ENCODE results near the gene COL8A2.

Gene COL8A2

DNA sequence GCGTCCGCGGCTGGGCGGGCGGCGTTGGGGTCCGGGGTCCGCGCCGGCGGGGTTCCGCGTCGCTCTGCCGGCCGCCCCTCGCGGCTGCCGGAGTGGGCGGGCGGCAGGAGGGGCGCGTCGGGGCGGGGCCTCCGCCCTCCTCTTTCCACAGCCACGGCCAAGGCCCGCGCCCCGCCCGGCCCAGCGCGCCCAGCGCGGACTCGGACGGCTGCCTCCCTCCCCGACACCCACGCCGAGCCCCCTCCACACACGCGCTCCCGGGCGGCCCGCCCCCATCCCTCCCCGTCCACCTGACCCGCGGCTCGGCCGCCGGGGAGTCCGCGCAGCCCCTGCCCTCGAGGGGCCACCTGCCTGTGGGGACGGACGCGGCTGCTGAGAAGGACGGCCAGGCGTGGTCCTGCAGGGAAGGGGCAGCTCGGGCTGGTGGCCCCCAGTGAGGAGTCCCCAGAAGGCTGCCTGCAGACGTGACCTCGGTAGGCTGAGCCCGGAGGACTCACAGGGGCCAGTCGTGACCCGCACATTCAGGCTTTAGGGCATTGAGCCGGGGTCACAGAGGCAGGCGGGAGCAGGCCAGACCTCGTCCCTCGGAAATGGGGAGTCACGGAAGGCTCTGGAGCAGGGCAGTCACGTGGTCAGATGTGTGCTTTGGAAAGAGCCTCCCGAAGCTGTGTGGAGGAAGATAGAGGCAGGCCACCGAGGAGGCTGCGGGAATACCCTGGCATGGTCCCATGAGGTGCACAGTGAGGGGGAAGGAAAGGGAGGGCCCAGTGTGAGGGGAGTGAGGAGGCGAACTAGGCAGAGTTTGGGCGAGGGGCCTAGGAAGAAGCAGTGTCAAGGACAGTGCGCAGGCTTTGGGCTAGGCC lies at the start of gene COL8A2:
Gene COL8A2 (minus strand): TSS at position 94 of the 863 bp plus-strand sequence. CDS start 24,980 bp downstream, outside the sequence.
- ATAC-seq (no peak), DNase-seq (ENCODE audit: low spot score in 2 of 2) (no peak)
- H3K9me3 Mint-ChIP-seq, result no peaks in the 10 kb centered on the region
- H3K36me3 Mint-ChIP-seq, result no peaks in the 10 kb centered on the region
- peak within 1 kb of the TSS; percentile 53 for H3K4me3 Mint-ChIP-seq
- H3K27ac Mint-ChIP-seq, result peak within 1 kb of the TSS; percentile 74
- H3K4me1 Mint-ChIP-seq, result peaks cover 39% of the 10 kb centered on the region

GRCh38 chr1:36174713-36175112 lies 49.7 kb upstream of the COL8A2 start:
- ATAC-seq (no peak), DNase-seq (ENCODE audit: low spot score in 2 of 2) (no peak)
- Mint-ChIP-seq H3K4me3 (no peak overlapping the region), H3K4me1 (peaks cover 8% of the 10 kb centered on the region), H3K27ac (peak overlapping the region; percentile 81), H3K9me3 (no peaks in the 10 kb centered on the region), H3K36me3 (peaks cover 95% of the 10 kb centered on the region)

DNA sequence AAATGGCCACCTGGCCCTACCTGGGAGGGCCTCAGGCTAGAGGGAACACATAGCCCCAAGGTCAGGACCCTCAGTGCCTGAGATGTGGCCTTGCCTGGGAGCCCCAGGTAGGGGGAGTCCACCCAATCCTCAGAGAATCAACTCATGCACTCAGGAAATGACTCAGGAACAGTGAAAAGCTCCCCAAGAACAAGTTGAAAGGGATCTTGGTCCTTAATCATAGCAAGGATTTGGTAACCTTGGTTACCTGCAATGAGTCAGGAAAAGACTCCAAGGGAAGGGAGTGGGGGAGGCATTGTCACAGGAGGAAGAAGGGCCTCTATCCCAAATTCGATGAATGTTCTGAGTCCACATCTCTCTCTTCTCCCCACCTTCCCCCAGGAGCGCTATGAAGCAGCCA lies 48.0 kb upstream of the COL8A2 start:
- Mint-ChIP-seq H3K27ac (peak overlapping the region; percentile 65), H3K9me3 (no peaks in the 10 kb centered on the region)

GRCh38 chr1:36172017-36172747 lies 47.2 kb upstream of the COL8A2 start:
- H3K9me3 Mint-ChIP-seq, result no peaks in the 10 kb centered on the region
- H3K4me3 Mint-ChIP-seq, result no peak overlapping the region
- H3K27ac Mint-ChIP-seq, result peak overlapping the region; percentile 65
- H3K4me1 Mint-ChIP-seq, result peaks cover 16% of the 10 kb centered on the region
- DNase-seq (ENCODE audit: low spot score in 2 of 2), result no peak
- no peak for ATAC-seq
- peaks cover 88% of the 10 kb centered on the region for H3K36me3 Mint-ChIP-seq

More for the DNA sequence above, 48.0 kb upstream of the COL8A2 start:
- peaks cover 15% of the 10 kb centered on the region for H3K4me1 Mint-ChIP-seq
- H3K4me3 Mint-ChIP-seq, result no peak overlapping the region
- ATAC-seq, result no peak
- H3K36me3 Mint-ChIP-seq, result peaks cover 94% of the 10 kb centered on the region
- DNase-seq (ENCODE audit: low spot score in 2 of 2), result no peak

- ATAC-seq (no peak), DNase-seq (ENCODE audit: low spot score in 2 of 2) (no peak)
- Mint-ChIP-seq H3K4me1 (peaks cover 30% of the 10 kb centered on the region), H3K36me3 (peaks cover 91% of the 10 kb centered on the region), H3K27ac (peak overlapping the region; percentile 86), H3K4me3 (no peak overlapping the region), H3K9me3 (no peaks in the 10 kb centered on the region)
Measured at GRCh38 chr1:36170643-36171412, 45.8 kb upstream of the COL8A2 start.

DNA sequence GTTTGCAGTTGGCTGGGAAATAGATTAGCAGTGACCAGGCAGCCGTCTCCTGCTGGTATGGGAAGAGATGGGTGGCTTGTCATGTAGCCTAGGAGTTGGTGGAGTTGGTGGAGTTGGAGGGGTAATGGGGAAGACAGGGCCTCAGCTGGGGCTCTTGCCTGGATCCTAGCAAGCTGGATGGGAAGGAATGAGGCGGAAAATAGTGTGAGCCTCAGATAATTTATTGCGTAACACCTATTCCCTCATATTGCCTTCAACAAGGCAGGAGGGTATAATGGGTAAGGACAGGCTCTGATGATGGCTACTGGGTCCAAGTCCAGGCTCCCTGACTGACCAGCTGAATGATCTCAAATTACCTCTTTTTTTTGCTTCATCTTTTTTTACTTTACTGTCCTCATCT lies 43.5 kb upstream of the COL8A2 start:
- Mint-ChIP-seq H3K9me3 (no peaks in the 10 kb centered on the region), H3K36me3 (peaks cover 87% of the 10 kb centered on the region), H3K27ac (peak overlapping the region; percentile 17), H3K4me1 (peaks cover 40% of the 10 kb centered on the region), H3K4me3 (no peak overlapping the region)
- no peak for ATAC-seq
- no peak for DNase-seq (ENCODE audit: low spot score in 2 of 2)

DNA sequence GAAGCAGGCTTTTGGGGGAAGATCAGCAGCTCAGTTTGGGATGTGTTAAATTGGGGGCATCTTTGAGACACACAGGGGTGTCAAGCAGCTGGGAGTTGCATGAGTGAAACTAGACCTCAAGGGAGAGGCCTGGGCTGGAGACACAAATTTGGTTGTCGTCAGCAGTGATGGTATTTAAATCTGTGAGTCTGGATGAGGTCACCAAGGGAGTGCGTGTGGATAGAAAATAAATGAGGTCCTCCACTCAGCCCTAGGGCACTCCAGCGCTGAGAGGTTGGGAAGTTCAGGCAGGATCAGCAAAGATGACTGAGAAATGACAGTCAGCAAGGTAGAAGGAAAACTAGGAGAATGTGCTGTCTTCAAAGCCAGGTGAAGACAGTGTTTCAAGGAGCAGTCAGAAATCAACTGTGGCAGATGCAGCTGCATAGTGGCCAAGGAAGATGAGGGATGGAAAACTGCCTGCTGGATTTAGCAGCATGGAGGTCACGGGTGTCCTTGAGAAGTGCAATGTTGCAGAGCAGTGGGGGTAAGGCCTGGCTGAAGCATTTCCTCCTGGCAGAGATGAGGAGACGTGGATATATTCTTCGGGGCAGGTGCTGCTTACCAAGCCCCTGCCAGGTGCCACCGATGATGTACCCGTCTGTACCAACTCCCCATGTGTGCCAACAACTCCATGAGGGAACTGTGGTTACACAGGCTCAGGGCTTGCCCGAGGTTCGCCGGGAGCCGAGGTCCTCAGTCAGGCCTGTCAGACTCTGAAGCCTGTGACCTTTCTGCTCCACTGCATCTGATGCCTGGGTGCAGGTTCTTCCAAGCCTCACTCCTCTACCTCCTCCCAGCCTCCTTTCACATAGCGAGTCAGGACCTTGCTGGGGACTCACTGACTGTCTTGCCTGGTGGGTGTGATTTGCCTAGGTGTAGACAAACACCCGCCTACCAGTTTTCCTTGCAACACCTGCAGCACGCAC lies 42.2 kb upstream of the COL8A2 start:
- Mint-ChIP-seq H3K9me3 (no peaks in the 10 kb centered on the region), H3K4me1 (peaks cover 48% of the 10 kb centered on the region), H3K27ac (peak overlapping the region; percentile 77), H3K4me3 (no peak overlapping the region), H3K36me3 (peaks cover 76% of the 10 kb centered on the region)
- ATAC-seq (no peak), DNase-seq (ENCODE audit: low spot score in 2 of 2) (no peak)

DNA sequence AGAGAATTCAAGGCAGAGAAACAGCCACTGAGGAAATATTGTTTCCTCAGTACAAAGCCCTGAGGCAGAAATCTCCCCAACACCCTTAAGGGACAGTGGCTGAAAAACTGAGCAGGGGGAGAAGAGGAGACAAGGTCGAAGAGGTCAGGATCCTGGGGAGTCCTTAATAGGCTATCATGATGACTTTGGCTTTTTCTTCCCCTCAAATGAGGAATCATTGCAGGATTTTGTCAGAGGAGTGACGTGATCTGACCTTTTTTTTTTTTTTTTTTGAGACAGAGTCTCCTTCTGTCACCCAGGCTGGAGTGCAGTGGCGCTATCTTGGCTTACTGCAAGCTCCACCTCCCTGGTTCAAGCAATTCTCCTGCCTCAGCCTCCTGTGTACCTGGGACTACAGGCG lies 41.1 kb upstream of the COL8A2 start:
- no peak overlapping the region for H3K4me3 Mint-ChIP-seq
- peaks cover 59% of the 10 kb centered on the region for H3K4me1 Mint-ChIP-seq
- ATAC-seq (no peak), DNase-seq (ENCODE audit: low spot score in 2 of 2) (no peak)
- peak overlapping the region; percentile 77 for H3K27ac Mint-ChIP-seq
- peaks cover 69% of the 10 kb centered on the region for H3K36me3 Mint-ChIP-seq
- H3K9me3 Mint-ChIP-seq, result no peaks in the 10 kb centered on the region

GRCh38 chr1:36165145-36165544 lies 40.1 kb upstream of the COL8A2 start:
- H3K4me1 Mint-ChIP-seq, result peaks cover 60% of the 10 kb centered on the region
- DNase-seq (ENCODE audit: low spot score in 2 of 2), result no peak
- H3K27ac Mint-ChIP-seq, result peak overlapping the region; percentile 61
- peaks cover 59% of the 10 kb centered on the region for H3K36me3 Mint-ChIP-seq
- ATAC-seq, result no peak
- no peak overlapping the region for H3K4me3 Mint-ChIP-seq
- H3K9me3 Mint-ChIP-seq, result no peaks in the 10 kb centered on the region

GRCh38 chr1:36164361-36164760 lies 39.3 kb upstream of the COL8A2 start:
- Mint-ChIP-seq H3K36me3 (peaks cover 59% of the 10 kb centered on the region), H3K4me3 (no peak overlapping the region), H3K27ac (peak overlapping the region; percentile 61), H3K4me1 (peaks cover 66% of the 10 kb centered on the region), H3K9me3 (no peaks in the 10 kb centered on the region)
- ATAC-seq, result no peak
- no peak for DNase-seq (ENCODE audit: low spot score in 2 of 2)

- DNase-seq (ENCODE audit: low spot score in 2 of 2), result no peak
- no peak for ATAC-seq
- H3K27ac Mint-ChIP-seq, result peak overlapping the region; percentile 98
Measured at GRCh38 chr1:36163426-36163825, 38.4 kb upstream of the COL8A2 start.

DNA sequence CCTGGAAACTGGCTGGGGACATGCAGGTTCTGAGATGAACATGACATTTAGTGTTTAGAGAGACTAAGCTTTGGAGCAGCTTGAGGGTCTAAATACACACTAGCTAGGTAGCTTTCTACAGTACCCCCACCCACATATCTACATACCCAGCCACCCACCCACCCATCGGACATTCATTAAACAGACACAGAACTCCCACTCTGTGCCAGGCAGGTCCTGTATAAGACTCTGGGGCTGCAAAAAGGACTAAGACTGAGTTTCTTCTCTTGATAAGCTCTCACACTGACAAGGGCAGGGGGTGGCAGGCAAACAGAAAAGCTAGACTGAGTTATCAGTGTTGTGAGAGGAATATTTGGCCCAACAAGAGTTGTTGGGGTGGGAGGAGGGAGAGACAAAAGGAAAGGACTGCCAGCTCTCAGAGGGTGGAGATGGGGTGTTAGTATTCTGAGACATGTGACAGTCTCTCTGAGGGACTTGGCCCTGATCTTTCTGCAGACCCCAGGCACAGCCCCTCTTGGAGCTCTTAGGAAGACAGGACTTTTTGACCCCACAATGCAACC lies 37.7 kb upstream of the COL8A2 start:
- DNase-seq (ENCODE audit: low spot score in 2 of 2), result no peak
- Mint-ChIP-seq H3K36me3 (peaks cover 58% of the 10 kb centered on the region), H3K4me3 (peak overlapping the region; percentile 88), H3K4me1 (peaks cover 72% of the 10 kb centered on the region), H3K27ac (peak overlapping the region; percentile 98), H3K9me3 (no peaks in the 10 kb centered on the region)
- no peak for ATAC-seq

More at GRCh38 chr1:36163426-36163825, 38.4 kb upstream of the COL8A2 start:
- Mint-ChIP-seq H3K9me3 (no peaks in the 10 kb centered on the region), H3K4me3 (no peak overlapping the region), H3K36me3 (peaks cover 54% of the 10 kb centered on the region), H3K4me1 (peaks cover 69% of the 10 kb centered on the region)

DNA sequence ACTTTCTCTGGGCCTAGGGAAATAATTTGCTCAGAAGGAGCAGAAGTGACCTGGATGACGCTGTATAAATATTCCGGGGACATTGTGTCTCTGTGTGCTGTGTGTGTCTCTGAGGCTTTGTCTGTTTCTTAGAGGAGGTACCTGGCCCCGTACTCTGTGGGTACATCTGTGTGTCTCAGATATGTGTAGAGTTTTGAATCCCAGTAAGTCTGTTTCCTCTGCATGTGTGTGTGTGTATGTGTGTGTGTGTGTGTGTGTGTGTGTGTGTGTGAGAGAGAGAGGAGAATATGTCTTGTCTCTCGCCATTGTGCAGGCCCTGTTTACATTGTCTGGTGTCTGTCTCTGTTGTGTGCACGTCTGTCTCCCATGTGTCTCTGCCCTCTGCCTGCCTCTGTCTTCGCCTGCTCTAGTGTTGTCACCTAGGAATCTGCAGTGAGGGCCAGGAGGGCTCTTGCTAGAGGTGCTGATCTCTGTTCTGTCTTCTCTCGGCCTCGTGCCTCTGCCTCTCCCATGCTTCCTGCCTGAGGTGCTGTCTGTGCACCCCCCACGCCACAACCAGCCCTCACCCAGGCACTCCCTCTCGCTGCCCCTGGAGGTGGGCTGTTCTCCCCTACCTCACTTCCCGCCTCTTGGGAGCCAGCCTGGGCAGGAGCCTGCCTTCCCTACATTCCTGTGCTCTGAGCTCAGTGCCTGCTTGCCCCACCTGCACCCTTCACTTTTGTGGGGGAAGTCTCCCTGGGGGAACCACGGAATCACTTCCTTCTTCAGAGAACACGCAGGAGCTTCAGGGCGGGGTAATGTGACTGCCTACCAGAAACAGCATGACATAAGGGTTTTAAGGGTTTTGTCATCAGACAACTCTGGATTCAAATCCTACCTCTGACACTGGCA lies 36.9 kb upstream of the COL8A2 start:
- peak; percentile 21 to 64 for DNase-seq (ENCODE audit: low spot score in 2 of 2)
- ATAC-seq, result peak; percentile 63
- Mint-ChIP-seq H3K9me3 (no peaks in the 10 kb centered on the region), H3K4me1 (peaks cover 74% of the 10 kb centered on the region), H3K36me3 (peaks cover 60% of the 10 kb centered on the region), H3K4me3 (peak overlapping the region; percentile 88), H3K27ac (peak overlapping the region; percentile 98)
